Measurements from ENCODE around the gene UNC5C. TPM values are rescaled to one million over a fixed set of nuclear protein-coding genes. Genes with fewer than 3 reads are reported as not detected.

The UNC5C gene
- polyA plus RNA-seq, 1 of the 3 experiments (the other 2 are of a cell fraction): 3.3 TPM

DNA sequence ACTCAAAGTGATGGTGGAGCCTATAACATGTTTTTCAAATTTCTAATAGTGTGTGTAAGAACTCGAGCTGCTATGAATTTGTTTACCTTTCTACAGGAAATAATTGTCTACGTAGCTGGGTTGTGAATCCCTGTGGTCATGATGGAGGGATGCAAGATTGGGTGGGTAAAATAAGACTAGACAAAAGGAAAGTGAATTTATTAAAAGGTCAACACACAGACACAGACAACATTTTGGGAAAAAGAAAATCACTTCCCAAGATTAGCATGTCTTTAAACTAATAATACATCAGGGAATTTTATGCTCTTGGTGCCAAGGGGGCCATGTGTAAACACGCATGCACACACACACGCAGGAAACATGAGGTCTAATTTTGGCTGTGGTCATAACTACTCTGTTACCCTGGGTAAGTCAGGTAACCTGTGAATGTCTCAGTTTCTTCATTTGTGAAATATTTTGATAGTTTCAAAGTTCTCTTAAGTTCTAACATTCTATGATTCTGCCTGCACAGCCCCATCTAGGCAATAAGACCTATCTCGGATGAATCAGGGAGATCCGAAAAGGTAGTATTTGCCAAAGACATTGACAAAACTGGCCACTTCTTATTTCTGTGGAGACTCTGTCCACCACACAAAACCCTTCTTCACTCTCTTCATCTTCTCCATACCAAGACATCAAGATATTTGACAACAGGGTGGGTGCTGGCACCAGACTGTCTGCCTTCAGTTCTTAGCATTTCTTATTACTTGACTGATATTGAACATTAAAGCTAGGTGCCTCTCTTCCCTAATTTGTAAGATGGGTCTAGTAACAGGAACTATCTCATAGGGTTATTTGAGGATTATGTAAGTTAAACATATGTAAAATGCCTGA lies 1.6 kb upstream of the UNC5C start:
- peaks cover 0 to 13% of the 10 kb centered on the region in 2 experiments; a peak in 3 of 4 replicates for H3K4me1 ChIP-seq (ENCODE audit: control insufficient read depth in 1 of 2, insufficient read depth in 2 of 2, low read depth in 1 of 2, low read length in 1 of 2)
- H3K9ac ChIP-seq: peak overlapping the region; percentile 67; the same call in 1 of the 2 replicates
- no peaks in the 10 kb centered on the region for H3K9me3 ChIP-seq
- no peaks in the 10 kb centered on the region for H3K27me3 ChIP-seq (ENCODE audit: insufficient read depth)
- peak overlapping the region; percentile 84 for H3K4me2 ChIP-seq
- H3K27ac ChIP-seq (ENCODE audit: low read depth in 2 of 2, low read length in 1 of 2): peak overlapping the region; percentile 64 to 98; a peak in 3 of 4 replicates
- no peak for DNase-seq
- H3K9me2 ChIP-seq: no peaks in the 10 kb centered on the region
- no peaks in the 10 kb centered on the region for H4K20me1 ChIP-seq (ENCODE audit: insufficient read depth)
- H3F3A ChIP-seq (replicated peaks; ENCODE audit: insufficient read depth): peaks cover 7% of the 10 kb centered on the region
- WGBS (ENCODE audit: low lambda C conversion rate): 20% methylated on average over 6 of the region's 6 CpGs
- CTCF ChIA-PET: interaction anchor here (0.9 to 14.1 kb wide), 7 partner anchors 11 to 86 kb away, joined by 3 to 183 read pairs (median 4); no protein-coding TSS in a partner anchor
- H3K4me3 ChIP-seq (ENCODE audit: low read depth in 2 of 2, low read length in 1 of 2): peak overlapping the region; percentile 82 to 95
- H3K36me3 ChIP-seq (replicated peaks in 1 of 2; ENCODE audit: control insufficient read depth in 1 of 2, insufficient read depth in 2 of 2, low read length in 1 of 2): no peaks in the 10 kb centered on the region
- H2AFZ ChIP-seq (ENCODE audit: low read depth): peak overlapping the region; percentile 89
- TF ChIP-seq ELF1 (IDR thresholded peaks at IDR 0.05) (no peak), MXI1 (IDR thresholded peaks at IDR 0.05; ENCODE audit: low read depth, low read length) (peak; percentile 47; the same call in 1 of the 2 replicates), MEF2A (IDR thresholded peaks at IDR 0.05; ENCODE audit: borderline replicate concordance, low read depth) (no peak), TCF12 (IDR thresholded peaks at IDR 0.05) (no peak), SMC3 (IDR thresholded peaks at IDR 0.05; ENCODE audit: low read depth, low read length) (no peak), RCOR1 (IDR thresholded peaks at IDR 0.05; ENCODE audit: low read length) (no peak), RFX5 (IDR thresholded peaks at IDR 0.05; ENCODE audit: low read length) (0 out of 2 replicates have a peak, but pooled peaks have one; percentile 17), NFIC (IDR thresholded peaks at IDR 0.05; ENCODE audit: borderline replicate concordance) (no peak), FOXJ3 (CRISPR knock-in tag; IDR thresholded peaks at IDR 0.05) (no peak), NRF1 (IDR thresholded peaks at IDR 0.05; ENCODE audit: low read depth, low read length) (no peak)
- TF ChIP-seq, protein P1, sequence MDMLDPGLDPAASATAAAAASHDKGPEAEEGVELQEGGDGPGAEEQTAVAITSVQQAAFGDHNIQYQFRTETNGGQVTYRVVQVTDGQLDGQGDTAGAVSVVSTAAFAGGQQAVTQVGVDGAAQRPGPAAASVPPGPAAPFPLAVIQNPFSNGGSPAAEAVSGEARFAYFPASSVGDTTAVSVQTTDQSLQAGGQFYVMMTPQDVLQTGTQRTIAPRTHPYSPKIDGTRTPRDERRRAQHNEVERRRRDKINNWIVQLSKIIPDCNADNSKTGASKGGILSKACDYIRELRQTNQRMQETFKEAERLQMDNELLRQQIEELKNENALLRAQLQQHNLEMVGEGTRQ (IDR thresholded peaks at IDR 0.05; ENCODE audit: borderline replicate concordance, low read depth, low read length): no peak
- TF ChIP-seq, protein P2, sequence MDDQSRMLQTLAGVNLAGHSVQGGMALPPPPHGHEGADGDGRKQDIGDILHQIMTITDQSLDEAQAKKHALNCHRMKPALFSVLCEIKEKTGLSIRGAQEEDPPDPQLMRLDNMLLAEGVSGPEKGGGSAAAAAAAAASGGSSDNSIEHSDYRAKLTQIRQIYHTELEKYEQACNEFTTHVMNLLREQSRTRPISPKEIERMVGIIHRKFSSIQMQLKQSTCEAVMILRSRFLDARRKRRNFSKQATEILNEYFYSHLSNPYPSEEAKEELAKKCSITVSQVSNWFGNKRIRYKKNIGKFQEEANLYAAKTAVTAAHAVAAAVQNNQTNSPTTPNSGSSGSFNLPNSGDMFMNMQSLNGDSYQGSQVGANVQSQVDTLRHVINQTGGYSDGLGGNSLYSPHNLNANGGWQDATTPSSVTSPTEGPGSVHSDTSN (IDR thresholded peaks at IDR 0.05): no peak
- POLR2A ChIA-PET: interaction anchor here (1.7 to 5.6 kb wide), 4 partner anchors 13 to 39 kb away, joined by 10 to 39 read pairs (median 21); no protein-coding TSS in a partner anchor
- peaks cover 20% of the 10 kb centered on the region for H3K79me2 ChIP-seq (ENCODE audit: insufficient read depth)
